ENCODE data around the gene EPB41L3.
"Not testable (repeated sequence)": the region's sequence is repeated elsewhere in the genome, so short reads cannot be mapped to it uniquely, and the experiment has no call there.

The EPB41L3 gene

GRCh38 chr18:5490753-5491480 lies 52.9 kb downstream of the EPB41L3 start:
- DNase-seq = no peak

GRCh38 chr18:5488844-5489243 lies 55.0 kb downstream of the EPB41L3 start:
- DNase-seq = no peak

GRCh38 chr18:5488044-5488443 lies 55.8 kb downstream of the EPB41L3 start:
- DNase-seq = not testable (repeated sequence)

GRCh38 chr18:5484526-5484925 lies 59.3 kb downstream of the EPB41L3 start:
- no peak for DNase-seq

GRCh38 chr18:5481621-5482020 lies 62.2 kb downstream of the EPB41L3 start:
- no peak for DNase-seq

GRCh38 chr18:5478261-5478660 lies 65.5 kb downstream of the EPB41L3 start:
- no peak for DNase-seq

- DNase-seq = no peak
Observed at GRCh38 chr18:5476961-5477800, 66.6 kb downstream of the EPB41L3 start.

GRCh38 chr18:5475267-5475666 lies 68.5 kb downstream of the EPB41L3 start:
- DNase-seq = no peak

GRCh38 chr18:5469340-5469739 lies 74.5 kb downstream of the EPB41L3 start:
- no peak for DNase-seq

GRCh38 chr18:5468394-5468793 lies 75.4 kb downstream of the EPB41L3 start:
- DNase-seq = no peak

GRCh38 chr18:5467671-5468070 lies 76.1 kb downstream of the EPB41L3 start:
- no peak for DNase-seq

- DNase-seq = no peak
Observed at GRCh38 chr18:5466256-5466655, 77.5 kb downstream of the EPB41L3 start.

- DNase-seq = no peak
Observed at GRCh38 chr18:5464251-5464650, 79.5 kb downstream of the EPB41L3 start.

GRCh38 chr18:5463831-5464230 lies 80.0 kb downstream of the EPB41L3 start:
- DNase-seq = no peak

GRCh38 chr18:5463390-5463789 lies 80.4 kb downstream of the EPB41L3 start:
- no peak for DNase-seq

- DNase-seq = no peak
Observed at GRCh38 chr18:5462227-5462626, 81.6 kb downstream of the EPB41L3 start.

GRCh38 chr18:5461041-5461440 lies 82.8 kb downstream of the EPB41L3 start:
- no peak for DNase-seq

- no peak for DNase-seq
Observed at GRCh38 chr18:5457462-5457957, 86.3 kb downstream of the EPB41L3 start.

GRCh38 chr18:5456577-5457461 lies 87.0 kb downstream of the EPB41L3 start:
- DNase-seq = no peak

GRCh38 chr18:5455674-5456073 lies 88.1 kb downstream of the EPB41L3 start:
- DNase-seq = no peak

GRCh38 chr18:5452943-5453443 lies 90.8 kb downstream of the EPB41L3 start:
- DNase-seq = no peak

- no peak for DNase-seq
Observed at GRCh38 chr18:5451871-5452270, 91.9 kb downstream of the EPB41L3 start.

GRCh38 chr18:5451150-5451549 lies 92.6 kb downstream of the EPB41L3 start:
- no peak for DNase-seq

Data from T1000 (cell line).